HL-60 (cell line): ENCODE data around the gene SLC17A8.

ENCODE experiments used
- CTCF ChIP-seq: IDR thresholded peaks from one replicate; pipeline ENCODE4 v1.5.1; 2011; ENCODE audit warnings: low read length, control low read depth, inconsistent platforms; ENCODE audit not compliant: insufficient read depth
- GABPA ChIP-seq: IDR thresholded peaks from 2 replicates; pipeline ENCODE4 v1.6.1; 2012; ENCODE audit warnings: low read depth
- POLR2AphosphoS5 ChIP-seq: IDR thresholded peaks from 2 replicates; pipeline ENCODE4 v1.6.1; 2012; ENCODE audit warnings: low read depth
- REST ChIP-seq: IDR thresholded peaks from 2 replicates; pipeline ENCODE4 v1.6.1; 2012; ENCODE audit warnings: low read depth; ENCODE audit not compliant: insufficient replicate concordance

DNA sequence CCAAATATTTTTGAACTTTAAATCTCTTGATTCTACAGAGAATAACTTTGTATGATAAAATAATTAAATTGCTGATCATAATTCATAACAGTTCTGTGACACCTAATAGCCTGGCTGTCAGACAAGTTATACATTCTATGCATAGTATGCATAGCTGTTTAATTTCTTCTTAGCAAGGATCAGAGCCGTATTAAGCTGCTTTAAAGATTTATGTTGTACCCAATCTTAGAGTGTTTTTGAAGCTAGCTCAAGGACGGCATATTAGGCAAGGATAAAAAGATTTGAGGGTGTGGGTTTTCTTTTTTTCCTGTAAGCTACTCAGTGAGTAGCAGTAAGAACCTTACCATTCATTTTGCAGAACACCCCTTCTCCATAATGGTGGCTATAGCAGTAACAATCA, 45.9 kb downstream of the SLC17A8 start:
- TF ChIP-seq CTCF (no peak), GABPA (no peak), REST (no peak), POLR2AphosphoS5 (no peak)
